Sigmoid colon (tissue), 3 donors: Measurements from ENCODE around the gene PPM1J.

Experiments
- CTCF ChIP-seq, 4 experiments: fragments of 450-650 bp in 3 of 4; fragments of 200-600 bp in 1 of 4; IDR thresholded peaks; one replicate each; pipeline ENCODE4 v1.5.1; 2016 to 2019; ENCODE audit warnings: antibody characterized with exemption in 4 of 4, mild to moderate bottlenecking in 3 of 4, moderate library complexity in 2 of 4
- POLR2A ChIP-seq, 2 donors: fragments of 450-650 bp; IDR thresholded peaks; one replicate each; pipeline ENCODE4 v1.6.1; 2016; ENCODE audit warnings: antibody characterized with exemption in 2 of 2, mild to moderate bottlenecking in 2 of 2, moderate library complexity in 2 of 2

GRCh38 chr1:112686835-112687234 is 28.3 kb downstream of the PPM1J start:
- TF ChIP-seq CTCF (IDR thresholded peaks at IDR 0.05) (no peak), POLR2A (IDR thresholded peaks at IDR 0.05) (no peak)
